Measurements from ENCODE around the gene MTERF1.
A peak's percentile ranks its signal among the peaks of the same experiment; 100 is the strongest.
"Not testable (repeated sequence)": the region's sequence is repeated elsewhere in the genome, so short reads cannot be mapped to it uniquely, and the experiment has no call there.

MTERF1 gene

GRCh38 chr7:91880413-91881241 is at the start of gene MTERF1:
Gene MTERF1, minus strand, starts transcription at chr7:91880702. Its CDS starts 619 bp downstream, at chr7:91880083.
- peak; percentile 83 for DNase-seq (ENCODE audit: low read depth)

GRCh38 chr7:91929463-91929862 is 49.0 kb upstream of the MTERF1 start:
- no peak for DNase-seq (ENCODE audit: low read depth)

- DNase-seq (ENCODE audit: low read depth): no peak
Observed at GRCh38 chr7:91927912-91928311, 47.4 kb upstream of the MTERF1 start.

GRCh38 chr7:91922857-91923256 is 42.4 kb upstream of the MTERF1 start:
- no peak for DNase-seq (ENCODE audit: low read depth)

- DNase-seq (ENCODE audit: low read depth): no peak
Observed at GRCh38 chr7:91918356-91918755, 37.9 kb upstream of the MTERF1 start.

DNA sequence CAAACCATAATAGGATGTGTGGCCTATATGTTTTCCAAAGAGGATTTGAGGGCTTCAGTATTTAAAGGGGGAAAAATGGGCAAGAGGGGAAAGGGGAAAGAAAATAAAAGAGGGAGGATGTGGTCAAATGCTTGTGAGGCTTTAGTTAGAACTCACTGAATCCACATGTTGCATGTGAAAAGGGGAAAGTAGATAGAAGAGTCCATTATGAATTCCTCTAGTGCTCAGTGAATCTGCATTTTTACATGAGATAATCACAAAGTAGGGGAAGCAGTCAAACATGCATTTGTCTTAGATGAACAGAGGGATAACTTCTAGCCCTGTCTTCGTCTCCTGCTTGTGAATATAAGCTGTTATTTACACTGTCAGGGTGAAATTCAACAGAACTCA is 35.5 kb upstream of the MTERF1 start:
- DNase-seq (ENCODE audit: low read depth): no peak

DNA sequence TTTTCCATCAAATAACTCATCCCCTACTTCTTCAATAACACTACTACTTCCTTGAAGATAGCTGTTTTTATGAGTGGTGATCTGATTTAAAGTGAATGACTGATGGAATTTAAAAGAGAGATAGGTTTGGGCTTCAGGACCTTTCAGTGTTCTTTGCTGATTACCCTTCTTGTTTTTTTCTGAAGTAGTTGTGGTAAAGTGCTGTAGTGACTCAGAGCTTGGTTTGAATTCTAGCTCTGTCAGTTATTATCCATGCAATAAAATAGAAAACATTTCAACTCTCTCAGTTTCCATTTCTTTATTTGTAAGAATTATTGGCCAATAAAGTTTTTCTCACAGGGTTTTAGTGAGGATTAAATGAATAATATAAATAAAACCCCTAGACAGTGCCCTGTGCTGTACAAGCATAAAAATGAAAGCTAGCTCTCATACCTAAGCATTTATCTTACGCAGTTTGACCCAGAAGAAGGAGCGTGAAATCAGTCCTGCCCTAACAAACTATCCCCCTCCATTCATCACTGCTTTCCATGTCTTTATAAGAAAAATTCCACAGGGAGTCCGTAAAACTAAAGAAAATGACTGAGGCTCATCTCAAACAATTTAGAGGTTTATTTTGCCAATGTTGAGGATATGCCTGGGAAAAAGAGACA is 35.0 kb upstream of the MTERF1 start:
- peak; percentile 36 for DNase-seq (ENCODE audit: low read depth)

- DNase-seq (ENCODE audit: low read depth): peak; percentile 86
Observed at GRCh38 chr7:91913612-91914011, 33.1 kb upstream of the MTERF1 start.

- no peak for DNase-seq (ENCODE audit: low read depth)
Observed at GRCh38 chr7:91912494-91912893, 32.0 kb upstream of the MTERF1 start.

GRCh38 chr7:91911121-91911520 is 30.6 kb upstream of the MTERF1 start:
- DNase-seq (ENCODE audit: low read depth): no peak

DNA sequence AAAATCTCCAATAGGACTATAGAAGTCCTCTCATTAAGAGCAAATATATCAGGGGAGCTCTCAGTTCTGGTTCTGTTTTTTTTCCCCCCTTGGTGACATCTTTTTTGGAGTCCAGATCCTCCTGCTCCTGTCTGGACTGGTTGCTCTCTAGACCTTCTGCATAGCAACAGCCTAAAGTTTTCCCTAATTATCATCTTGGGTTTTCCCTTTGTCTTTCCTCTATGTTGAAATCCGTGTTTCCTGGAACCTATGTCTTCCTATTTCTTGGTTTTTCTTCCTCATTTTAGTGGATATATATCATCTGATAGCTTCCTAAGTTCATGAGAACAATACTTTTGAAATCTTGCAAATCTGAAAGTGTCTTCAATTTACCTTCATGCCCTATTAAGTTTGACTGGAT is 29.7 kb upstream of the MTERF1 start:
- DNase-seq (ENCODE audit: low read depth): no peak

DNA sequence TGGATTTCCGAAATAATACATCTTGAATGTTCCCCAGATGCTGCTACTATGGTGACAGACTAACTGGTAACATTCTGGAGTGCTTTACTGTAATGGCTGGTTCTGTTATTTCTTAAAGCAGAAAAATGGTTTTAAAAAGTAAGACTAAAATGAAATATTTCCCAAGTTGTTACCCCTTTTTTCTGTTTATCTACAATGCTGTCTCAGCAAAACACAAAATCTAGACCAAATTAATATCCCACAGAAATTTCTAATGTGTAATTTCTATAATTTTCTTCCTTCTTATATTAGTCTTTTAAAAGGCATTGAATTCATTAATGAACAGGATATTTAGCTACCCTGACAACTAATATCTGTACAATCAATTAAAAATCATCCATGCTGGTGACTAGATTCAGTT is 19.1 kb upstream of the MTERF1 start:
- DNase-seq (ENCODE audit: low read depth): no peak

- DNase-seq (ENCODE audit: low read depth): no peak
Observed at GRCh38 chr7:91898240-91898992, 17.9 kb upstream of the MTERF1 start.

GRCh38 chr7:91894781-91895480 is 14.4 kb upstream of the MTERF1 start:
- DNase-seq (ENCODE audit: low read depth): no peak

DNA sequence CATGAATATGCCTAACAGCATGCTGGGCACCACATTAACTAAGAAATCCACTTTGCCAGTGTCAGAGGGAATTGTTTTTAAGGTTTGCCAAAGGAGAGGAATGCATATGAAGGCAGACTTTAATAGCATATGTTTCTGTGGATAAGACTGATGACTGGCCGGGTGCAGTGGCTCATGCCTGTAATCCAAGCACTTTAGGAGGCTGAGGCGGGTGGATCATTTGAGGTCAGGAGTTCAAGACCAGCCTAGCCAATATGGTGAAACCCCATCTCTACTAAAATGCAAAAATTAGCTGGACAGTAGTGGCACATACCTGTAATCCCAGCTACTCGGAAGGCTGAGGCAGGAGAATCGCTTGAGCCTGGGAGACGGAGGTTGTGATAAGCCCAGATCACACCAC is 13.2 kb upstream of the MTERF1 start:
- DNase-seq (ENCODE audit: low read depth): not testable (repeated sequence)

- DNase-seq (ENCODE audit: low read depth): no peak
Observed at GRCh38 chr7:91892821-91893340, 12.4 kb upstream of the MTERF1 start.

GRCh38 chr7:91892099-91892705 is 11.7 kb upstream of the MTERF1 start:
- no peak for DNase-seq (ENCODE audit: low read depth)

DNA sequence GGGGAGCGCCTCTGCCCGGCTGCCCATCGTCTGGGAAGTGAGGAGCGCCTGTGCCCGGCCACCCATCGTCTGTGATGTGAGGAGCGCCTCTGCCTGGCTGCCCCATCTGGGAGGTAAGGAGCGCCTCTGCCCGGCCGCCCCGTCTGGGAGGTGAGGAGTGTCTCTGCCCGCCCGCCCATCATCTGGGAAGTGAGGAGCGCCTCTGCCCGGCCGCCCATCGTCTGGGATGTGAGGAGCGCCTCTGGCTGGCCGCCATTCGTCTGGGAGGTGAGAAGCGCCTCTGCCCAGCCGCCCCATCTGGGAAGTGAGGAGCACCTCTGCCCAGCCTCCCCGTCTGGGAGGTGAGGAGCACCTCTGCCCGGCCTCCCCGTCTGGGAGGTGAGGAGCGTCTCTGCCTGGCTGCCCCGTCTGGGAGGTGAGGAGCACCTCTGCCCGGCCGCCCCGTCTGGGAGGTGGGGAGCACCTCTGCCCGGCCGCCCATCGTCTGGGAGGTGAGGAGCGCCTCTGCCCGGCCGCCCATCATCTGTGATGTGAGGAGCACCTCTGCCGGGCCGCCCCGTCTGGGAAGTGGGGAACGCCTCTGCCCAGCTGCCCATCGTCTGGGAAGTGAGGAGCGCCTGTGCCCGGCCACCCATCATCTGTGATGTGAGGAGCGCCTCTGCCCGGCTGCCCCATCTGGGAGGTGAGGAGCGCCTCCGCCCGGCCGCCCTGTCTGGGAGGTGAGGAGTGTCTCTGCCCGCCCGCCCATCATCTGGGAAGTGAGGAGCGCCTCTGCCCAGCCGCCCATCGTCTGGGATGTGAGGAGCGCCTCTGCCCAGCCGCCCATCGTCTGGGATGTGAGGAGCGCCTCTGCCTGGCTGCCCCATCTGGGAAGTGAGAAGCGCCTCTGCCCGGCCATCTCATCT is 8.0 kb upstream of the MTERF1 start:
- DNase-seq (ENCODE audit: low read depth): not testable (repeated sequence)

DNA sequence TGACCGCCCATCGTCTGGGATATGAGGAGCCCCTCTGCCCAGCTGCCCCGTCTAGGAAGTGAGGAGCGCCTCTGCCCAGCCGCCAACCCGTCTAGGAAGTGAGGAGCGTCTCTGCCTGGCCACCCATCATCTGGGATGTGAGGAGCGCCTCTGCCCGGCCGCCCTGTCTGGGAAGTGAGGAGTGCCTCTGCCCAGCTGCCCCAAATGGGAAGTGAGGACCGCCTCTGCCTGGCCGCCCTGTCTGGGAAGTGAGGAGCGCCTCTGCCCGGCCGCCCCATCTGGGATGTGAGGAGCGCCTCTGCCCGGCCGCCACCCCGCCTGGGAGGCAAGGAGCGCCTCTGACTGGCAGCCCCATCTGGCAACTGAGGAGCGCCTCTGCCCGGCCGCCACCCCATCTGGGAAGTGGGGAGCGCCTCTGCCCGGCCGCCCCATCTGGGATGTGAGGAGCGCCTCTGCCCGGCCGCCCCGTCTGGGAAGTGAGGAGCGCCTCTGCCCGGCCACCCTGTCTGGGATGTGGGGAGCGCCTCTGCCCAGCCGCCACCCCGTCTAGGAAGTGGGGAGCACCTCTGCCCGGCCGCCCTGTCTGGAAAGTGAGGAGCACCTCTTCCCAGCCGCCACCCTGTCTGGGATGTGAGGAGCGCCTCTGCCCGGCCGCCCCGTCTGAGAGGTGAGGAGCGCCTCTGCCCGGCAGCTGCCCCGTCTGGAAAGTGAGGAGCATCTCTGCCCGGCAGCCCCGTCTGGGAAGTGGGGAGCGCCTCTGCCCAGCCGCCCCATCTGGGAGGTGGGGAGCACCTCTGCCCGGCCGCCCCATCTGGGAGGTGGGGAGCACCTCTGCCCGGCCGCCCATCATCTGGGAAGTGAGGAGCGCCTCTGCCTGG is 7.1 kb upstream of the MTERF1 start:
- not testable (repeated sequence) for DNase-seq (ENCODE audit: low read depth)
